GM21619 (cell line): ENCODE data around the gene UBXN1.
"Not testable (repeated sequence)": the region's sequence is repeated elsewhere in the genome, so short reads cannot be mapped to it uniquely, and the experiment has no call there.

Experiments used
- ATAC-seq: cut with Tn5 transposase; IDR thresholded peaks from one replicate; pipeline ENCODE4 v1.9.1; 2021; ENCODE audit not compliant: unreplicated experiment

UBXN1 gene

DNA sequence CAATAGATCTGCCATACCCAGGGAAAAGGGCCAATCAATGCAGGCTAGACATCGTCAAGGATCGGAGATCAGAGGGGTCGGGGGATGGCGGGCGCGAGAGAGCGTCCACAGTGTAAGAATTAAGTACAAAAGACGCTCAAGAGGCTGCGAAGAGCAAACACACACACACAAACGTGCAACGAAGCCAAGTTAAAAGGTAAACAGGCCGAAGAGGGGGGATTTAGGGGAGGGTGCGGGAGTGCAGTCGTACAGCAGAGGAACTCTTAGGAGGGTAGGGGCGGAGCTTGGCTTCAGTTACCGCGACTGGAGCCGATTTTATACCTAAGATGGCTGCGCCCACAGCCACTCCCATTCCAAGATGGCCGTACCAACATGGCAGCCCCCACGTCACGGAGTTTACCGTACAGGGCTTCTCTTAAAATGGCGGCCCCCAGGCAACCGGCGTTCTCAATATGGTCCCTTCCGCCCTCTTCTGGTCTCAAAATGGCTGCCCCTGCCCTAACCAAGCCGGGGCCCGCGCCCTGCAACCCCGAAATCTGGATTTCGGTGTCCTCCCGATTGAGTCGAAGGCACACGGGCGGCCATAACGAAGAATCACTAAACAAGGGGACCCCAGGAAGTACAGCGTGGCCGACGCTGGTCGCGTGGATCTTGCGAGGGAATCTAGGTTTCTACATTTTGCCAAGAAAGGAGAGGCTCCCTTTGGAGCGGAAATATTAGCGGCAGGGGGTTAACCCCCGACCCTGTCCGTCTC, 30.6 kb upstream of the UBXN1 start:
- ATAC-seq = peak; percentile 62

DNA sequence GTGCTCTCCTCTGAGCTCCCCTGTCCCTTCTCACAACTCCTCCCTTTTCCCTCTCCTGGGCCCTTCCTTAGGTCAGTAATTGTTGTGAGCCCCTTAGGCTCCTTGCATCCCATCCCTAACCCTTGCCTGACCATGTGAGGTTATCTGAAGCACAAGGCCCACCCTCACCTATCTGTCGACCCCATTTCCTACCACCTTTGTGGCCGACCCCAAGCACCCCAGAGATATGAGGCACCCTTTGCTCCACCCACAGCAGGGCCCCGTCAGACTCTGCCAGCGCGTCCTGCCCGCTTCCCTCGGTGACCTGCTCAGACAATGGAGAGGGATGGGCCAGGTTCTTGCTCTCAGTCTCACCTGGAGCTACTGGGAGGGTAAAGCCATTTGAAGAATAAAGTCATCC, 29.9 kb upstream of the UBXN1 start:
- ATAC-seq = no peak

DNA sequence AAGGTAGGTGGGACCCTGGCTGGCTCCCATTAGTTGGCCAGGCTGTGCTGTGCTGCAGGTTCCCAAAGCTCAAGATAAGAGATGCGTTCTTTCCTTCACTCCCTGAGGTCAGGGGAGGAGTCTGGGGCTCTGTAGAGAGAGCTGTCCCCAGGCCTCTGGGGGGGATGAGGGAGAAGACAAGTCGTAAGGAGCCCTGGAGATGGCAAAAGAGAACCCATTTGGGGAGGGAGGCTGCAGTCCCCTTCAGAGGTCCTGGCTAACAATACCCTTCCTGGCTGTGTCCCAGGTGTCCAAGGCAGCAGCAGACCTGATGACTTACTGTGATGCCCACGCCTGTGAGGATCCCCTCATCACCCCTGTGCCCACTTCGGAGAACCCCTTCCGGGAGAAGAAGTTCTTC, 29.5 kb upstream of the UBXN1 start:
- no peak for ATAC-seq

DNA sequence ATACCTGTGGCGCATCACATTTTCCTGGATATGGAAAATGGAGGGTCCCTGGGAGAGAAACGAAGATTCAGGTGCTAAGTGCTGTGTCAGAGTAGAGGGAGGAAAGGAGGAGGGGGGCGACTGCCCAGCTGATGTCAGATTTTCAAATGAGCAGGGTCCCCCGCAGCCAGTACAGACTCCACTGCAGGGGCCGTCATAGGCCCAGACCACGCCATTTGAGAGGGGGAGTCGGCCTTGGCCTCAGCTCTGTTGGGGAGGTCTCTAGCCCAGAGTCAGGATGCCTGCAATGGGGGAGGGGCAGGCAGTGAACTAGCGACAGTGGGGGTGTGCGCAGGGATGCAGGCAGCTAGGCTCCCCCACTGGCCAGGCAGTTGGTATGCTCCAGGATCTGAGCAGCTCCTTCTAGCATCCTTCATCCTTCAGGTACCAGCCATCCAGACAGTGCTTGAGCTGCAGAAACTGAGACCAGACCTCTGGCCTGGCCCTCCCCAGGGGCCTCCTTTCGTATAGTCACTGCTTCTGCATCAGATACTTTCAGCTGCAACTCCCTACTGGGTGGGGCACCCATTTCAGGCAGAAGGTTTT, 28.5 kb upstream of the UBXN1 start, which contains the start of the genes BSCL2 and GNG3:
Gene BSCL2, minus strand, starts transcription at position 148 of the 585 bp plus-strand sequence. CDS start 229 bp downstream, outside the sequence.
Gene GNG3, plus strand, starts transcription at position 400 of the 585 bp plus-strand sequence. CDS start 620 bp downstream, outside the sequence.
- ATAC-seq = no peak

DNA sequence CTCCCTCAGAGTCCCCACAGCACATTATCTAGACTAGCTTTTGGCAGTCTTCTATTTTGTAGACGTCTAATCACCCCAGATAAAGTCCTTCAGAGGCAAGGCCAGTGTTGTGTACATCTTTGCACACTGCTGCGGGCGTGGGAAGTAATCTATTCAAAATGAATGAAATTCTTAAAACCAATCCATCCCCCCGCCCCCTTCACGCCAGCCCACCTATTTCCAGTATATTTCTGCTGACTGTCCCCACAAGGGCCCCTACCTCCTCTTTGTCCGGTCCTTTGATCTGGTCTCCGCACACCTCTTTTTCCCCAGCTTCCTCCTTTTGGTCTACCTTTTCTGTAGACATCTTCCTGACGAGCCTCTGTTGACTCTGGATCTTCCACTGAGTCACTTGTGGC, 28.0 kb upstream of the UBXN1 start:
- ATAC-seq = no peak

DNA sequence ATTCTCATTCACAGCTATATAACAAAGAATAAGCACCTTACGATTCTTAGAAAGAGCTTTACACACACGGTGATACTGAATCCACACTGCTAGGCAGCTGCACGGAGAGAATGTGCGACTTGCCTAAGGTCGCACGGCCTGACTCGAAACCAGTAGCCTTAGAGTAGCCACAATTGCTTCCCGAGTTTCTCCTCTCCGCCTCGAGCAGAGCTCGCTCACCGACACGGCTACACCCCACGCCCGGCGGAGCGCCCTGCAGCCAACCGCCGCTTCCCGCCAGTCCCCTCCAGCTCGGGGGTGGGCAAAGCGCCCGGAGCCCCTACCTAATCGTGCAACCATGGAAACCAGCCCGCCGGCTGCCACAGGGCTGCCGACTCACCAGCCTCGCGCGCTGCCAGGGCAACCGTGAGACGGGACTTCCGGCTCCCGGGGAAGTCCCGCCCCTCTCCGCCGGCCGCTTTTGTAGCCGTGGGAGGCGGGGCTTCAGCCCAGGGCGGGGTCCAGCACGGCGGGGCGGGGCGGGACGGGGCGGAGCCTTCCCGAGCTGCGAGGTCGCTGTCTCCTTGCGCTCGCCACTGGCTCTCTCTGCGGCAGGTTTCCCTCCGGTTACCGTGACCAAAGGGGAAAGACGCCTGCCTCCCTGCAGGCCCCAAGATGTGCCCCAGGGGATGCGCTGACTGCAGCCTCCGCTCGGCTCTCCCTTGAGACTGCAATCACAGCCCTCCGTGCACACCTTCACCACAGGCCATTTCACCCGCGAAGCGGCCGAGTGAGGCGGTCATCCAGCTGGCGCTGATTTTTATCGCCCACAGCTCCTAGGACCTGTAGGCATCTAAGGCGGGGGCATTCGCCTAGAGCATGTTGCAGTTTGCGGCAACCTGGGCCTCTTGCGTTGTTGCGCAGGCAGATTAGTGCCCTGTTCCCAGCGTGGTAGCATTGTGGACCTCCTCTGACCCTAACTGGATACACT, 27.3 kb upstream of the UBXN1 start:
- peak; percentile 46 for ATAC-seq

DNA sequence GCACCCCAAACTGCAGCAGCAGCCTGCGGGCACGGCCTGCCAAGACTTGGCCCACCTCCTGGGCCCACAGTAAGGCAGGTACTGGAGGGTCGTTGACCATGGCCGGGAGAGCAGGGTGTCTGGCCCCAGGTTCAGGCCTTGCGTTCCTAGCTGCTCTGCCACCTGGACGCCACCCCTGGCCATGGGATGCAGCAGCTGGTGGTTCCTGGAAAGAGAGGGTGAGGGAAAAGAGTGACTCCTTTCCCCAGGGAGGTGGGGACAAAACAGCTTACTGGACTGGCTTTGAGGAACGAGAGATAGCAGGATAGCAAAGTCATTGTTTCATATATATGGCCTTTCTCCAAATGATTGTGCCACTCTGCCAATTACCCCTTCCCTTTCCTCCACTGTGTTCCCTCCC, 26.5 kb upstream of the UBXN1 start:
- no peak for ATAC-seq

DNA sequence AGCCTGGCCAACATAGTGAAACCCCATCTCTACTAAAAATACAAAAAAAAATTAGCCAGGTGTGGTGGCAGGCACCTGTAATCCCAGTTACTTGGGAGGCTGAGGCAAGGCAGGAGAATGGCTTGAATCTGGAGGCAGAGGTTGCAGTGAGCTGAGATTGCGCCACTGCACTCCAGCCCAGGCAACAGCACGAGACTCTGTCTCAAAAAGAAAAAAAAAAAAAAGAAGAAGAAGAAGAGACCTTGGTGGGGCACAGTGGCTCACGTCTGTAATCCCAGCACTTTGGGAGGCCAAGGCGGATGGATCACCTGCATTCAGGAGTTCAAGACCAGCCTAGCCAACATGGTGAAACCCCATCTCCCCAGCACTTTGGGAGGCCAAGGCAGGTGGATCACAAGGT, 25.0 kb upstream of the UBXN1 start:
- ATAC-seq = not testable (repeated sequence)

DNA sequence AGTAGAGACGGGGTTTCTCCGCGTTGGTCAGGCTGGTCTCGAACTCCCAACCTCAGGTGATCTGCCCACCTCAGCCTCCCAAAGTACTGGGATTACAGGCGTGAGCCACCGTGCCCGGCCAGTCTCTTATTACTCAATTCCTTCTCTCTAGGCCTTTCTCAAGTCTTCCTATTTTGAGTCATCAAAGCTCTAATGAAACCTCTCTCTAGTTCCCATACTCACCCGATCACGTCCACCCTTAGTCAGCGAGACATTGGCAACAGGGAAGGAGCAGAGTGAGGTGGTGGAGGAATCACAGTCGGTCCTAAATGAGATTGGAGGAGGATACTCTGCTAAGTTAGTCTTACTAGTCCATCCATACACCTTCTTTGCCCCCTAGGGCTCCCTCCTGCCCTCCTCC, 23.4 kb upstream of the UBXN1 start:
- ATAC-seq = no peak

DNA sequence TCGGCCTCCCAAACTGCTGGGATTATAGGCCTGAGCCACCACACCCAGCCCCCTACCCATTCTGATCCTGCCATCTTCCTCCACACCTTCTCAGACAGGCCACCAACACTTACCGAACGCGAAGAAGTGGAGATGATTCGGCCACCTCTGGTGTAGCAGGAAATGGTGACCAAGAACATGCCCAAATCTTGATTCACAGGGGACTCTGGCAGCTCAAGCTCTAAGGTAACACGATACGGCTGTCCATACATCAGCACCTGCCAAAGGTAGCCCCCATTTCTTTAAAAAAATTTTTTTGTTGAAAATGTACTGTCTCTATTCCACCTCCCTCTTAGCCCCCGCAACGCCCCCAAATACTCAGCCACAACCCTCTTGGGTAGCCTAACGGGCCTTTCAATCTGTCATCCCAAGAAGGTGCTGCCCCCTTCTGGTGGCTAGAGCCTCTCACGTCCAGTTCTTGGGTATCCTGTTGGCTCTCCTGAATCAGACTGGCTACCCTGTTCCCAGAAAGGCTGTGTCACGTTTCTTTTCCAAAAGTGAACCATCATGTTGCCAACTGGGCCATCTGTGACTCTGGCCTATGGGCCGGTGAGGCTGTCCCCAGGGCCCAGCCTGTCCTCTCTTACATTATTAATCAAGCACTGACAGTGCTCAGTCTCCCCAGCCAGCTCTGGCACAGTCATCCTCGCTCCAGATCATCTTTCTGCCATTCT, 15.7 kb upstream of the UBXN1 start:
- ATAC-seq = no peak

DNA sequence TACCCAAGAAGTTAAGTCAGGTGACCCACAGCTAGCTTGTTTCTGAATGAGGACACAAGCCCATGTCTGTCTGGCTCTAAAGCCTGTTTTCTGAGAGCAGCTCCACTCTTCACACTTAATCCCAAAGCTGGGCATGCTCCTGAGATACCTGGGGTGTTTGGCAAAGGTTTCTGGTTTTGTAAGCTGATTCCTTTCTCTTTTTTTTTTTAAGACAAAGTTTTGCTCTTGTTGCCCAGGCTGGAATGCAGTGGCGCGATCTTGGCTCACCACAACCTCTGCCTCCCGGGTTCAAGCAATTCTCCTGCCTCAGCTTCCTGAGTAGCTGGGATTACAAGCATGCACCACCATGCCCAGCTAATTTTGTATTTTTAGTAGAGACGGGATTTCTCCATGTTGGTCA, 14.8 kb upstream of the UBXN1 start:
- ATAC-seq = not testable (repeated sequence)

DNA sequence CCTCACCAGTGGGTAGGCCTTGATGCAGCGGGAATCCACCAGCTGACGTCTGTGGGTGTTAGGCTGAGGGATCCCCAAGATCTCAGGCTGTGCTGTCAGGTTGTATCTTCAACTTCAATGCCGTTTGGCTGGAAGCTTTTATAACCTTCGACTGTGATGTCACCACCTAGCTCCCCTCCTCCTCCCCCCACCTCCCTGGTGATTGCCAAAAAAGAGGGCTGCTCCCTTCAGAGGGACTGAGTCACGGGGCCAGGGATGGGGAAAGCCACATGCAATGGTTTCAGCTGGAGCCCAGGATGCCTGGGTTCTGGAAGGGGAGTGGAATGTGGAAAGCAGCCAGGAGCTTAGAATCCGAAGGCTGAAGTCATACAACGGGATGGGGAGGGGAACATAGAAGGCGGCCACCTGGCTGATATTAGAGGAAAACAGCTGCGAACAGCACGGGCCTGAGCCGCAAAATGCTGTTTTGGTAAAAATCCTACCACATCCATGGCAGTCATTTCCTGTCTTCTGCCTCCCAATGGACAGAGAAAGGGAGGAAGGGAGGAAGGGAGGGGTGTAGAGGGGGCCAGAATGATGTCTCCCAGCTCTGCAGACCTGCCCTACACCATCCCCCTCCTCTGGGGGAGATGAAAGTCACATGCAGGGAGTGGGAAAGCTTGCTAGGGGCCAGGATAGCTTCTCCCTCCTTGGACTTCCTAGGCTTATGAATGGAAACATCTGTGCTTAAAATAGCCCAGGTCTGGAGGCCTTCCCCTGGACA, 10.7 kb upstream of the UBXN1 start, which contains the start of gene LRRN4CL:
Gene LRRN4CL, minus strand, starts transcription at position 110 of the 763 bp plus-strand sequence. CDS start 1,022 bp downstream, outside the sequence.
- ATAC-seq = no peak

DNA sequence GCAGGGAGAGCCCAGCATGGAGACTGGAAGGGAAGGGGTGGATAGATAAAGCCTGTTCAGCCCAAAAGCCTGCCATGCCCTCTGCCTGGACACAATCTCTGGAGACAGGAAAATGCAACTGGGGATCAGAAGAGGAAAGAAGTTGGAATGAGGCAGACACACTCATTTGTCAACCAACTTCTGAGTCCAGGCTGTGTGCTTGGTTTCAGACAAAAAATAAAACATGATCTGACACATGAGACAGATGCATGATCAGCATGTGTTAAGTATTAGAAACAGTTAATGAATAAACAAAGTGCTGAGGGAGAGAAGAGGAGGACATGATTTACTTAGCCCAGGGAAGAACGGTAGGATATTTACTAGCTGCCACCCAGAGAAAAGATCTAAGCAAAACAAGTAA, 9.6 kb upstream of the UBXN1 start:
- no peak for ATAC-seq

DNA sequence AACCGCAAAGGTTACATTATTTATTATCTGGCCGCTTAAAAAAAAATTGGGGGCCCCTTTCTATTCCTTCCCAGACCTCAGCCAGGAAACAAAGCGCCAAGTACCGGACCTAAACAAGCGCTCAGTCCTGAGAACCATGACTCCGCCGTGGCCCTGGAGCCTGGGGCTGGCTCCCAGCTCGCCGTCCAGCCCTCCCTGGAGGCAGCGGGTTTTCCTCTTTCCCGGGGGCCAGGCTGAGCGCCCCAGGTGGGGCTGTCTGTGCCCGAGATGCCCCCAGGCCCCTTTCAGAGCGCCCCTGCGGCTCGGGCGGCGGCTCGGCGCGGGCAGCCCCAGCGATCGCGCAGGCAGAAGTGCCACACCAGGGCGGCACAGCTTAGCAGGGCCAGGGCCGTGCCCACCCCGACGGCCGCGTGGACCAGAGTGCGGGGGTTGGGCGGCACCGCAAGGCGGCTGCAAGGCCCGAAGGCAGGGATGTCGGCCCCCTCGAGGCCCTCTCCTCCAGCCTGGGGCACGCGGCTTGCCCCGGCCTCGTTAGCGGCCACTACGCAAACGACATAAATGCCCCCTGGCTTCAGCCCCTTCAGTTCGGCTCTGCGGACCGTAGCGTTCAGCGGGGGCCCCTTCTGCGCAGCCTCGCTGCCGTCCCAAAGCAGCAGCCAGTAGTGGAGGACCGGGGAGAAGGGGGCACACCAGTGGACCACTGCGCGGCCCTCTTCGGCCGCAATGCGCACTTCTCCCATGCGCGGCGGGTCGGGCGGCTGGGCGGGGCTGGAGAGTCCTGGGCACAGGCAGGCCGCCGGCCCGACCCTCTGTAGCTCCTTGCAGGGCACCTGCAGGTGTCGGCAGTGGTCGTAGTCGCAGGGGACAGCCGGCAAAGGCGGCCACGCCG, 8.9 kb upstream of the UBXN1 start:
- no peak for ATAC-seq

DNA sequence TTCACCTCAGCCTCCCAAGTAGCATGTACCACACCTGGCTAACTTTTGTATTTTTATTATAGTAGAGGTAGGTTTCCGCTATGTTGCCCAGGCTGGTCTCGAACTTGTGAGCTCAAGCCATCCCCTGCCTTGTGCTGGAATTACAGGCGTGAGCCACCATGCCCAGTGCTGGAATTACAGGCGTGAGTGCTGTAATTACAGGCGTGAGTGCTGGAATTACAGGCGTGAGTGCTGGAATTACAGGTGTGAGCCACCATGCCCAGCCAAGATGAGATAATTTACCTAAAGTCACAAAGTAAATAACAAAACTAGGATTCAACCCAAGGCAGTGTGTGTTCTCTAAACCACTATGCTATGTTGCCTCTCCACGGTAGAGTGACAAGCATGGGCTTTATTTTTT, 3.6 kb upstream of the UBXN1 start:
- no peak for ATAC-seq

DNA sequence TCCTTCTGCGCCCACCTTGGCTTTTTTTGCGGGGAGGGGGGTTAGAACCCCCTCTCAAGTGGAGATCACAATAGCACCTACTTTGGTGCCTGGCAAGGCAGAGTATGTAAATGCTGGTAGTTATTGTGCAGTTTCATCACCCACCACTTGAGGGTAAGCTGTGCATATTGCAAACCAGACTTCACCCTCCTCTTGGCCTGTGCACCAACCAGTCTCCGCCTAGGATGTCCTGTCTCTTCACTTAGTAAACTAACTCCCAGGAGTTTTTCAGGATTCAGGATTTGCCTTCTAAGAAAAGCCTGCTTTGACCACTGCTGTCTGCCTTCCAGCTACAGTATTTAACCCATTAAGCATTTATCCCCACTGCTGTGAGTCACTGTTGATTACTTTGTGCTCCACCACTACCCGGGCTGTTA, 2.0 kb upstream of the UBXN1 start:
- ATAC-seq = peak; percentile 56

DNA sequence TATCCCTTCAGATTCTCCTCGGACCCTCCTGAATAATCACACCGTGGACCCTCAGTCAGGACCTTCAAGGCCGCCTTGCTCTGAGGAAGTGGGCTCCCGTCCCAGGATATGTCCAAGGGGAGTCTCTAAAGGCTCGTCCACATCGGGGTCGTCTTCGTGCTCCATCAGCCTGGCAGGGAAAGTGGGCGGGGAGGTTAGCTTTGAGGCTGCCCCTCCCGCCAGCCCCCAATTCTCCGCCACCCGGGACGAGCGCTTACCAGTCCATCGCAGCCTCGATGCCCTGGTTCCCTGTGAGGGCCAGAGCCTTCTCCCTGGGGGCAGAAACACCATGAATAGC, 472 bp downstream of the UBXN1 start:
- ATAC-seq = no peak

DNA sequence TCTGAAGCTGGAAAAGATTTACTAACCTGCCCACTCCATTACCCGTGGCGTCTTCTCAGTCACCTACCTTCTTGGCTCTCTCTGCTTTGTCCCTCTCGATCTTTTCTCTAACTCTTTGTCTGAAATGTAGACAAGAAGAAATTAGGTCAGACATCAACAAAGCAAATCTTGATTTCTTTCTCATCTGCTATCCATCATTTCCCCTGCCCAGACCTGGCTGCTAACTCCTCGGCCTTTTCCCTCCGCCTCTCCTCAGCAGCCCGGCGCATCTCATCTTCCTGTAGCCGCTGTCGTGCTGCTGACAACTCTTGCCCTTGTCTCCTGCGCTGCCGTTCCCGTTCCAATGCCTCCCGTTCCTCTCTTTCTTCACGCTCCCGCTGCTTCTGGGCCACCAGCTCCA, 1.2 kb downstream of the UBXN1 start:
- no peak for ATAC-seq

DNA sequence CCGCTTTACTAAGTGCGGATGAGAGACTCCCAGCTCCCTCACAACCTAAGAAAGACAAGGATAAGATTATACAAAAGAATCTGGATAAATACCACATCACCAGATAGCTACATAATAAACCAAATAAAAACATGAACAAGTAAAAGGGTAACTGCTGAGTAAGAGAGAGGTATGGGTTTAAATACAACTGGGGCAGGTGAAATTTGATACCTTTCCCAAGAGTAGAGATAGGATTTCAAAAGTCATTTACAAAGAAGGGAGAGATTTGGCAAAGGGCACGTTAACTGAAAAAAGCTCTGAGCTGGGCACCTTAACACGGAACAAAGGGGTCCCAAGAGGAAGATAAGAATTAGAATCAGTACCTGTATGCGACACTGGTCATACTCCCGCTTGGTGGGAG, 1.7 kb downstream of the UBXN1 start:
- ATAC-seq = no peak
